ENCODE data around the gene SLC2A8. TPM values are rescaled to one million over a fixed set of nuclear protein-coding genes. Genes with fewer than 3 reads are reported as not detected.

Gene SLC2A8
- total RNA-seq, 1 donor from 2014 or later = 36.0 TPM

DNA sequence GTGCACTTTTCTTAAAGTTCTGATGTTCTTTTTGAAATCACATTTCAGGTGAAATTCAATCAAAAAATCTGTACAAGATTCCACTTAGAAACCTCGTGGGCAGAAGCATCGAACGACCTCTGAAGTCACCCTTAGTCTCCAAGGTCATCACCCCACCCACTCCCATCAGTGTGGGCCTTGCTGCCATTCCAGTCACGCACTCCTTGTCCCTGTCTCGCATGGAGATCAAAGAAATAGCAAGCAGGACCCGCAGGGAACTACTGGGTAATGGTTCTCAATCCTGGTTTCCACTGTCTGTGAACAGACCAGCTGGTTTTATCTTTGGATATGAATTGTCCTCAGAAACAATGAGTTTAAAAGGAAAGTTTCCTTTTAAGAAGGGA is 8.1 kb upstream of the SLC2A8 start:
- Mint-ChIP-seq H3K4me3 (peak overlapping the region; percentile 44), H3K4me1 (peaks cover 75% of the 10 kb centered on the region), H3K27me3 (ENCODE audit: low read depth) (peaks cover 2% of the 10 kb centered on the region), H3K27ac (peak overlapping the region; percentile 98), H3K36me3 (peaks cover 2% of the 10 kb centered on the region), H3K9me3 (no peaks in the 10 kb centered on the region)
- DNase-seq (ENCODE audit: low spot score in 2 of 2, unreplicated experiment in 2 of 2) = peak in 1 of 2 experiments; percentile 42
- TF ChIP-seq, protein P1, sequence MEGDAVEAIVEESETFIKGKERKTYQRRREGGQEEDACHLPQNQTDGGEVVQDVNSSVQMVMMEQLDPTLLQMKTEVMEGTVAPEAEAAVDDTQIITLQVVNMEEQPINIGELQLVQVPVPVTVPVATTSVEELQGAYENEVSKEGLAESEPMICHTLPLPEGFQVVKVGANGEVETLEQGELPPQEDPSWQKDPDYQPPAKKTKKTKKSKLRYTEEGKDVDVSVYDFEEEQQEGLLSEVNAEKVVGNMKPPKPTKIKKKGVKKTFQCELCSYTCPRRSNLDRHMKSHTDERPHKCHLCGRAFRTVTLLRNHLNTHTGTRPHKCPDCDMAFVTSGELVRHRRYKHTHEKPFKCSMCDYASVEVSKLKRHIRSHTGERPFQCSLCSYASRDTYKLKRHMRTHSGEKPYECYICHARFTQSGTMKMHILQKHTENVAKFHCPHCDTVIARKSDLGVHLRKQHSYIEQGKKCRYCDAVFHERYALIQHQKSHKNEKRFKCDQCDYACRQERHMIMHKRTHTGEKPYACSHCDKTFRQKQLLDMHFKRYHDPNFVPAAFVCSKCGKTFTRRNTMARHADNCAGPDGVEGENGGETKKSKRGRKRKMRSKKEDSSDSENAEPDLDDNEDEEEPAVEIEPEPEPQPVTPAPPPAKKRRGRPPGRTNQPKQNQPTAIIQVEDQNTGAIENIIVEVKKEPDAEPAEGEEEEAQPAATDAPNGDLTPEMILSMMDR (IDR thresholded peaks at IDR 0.05; ENCODE audit: unreplicated experiment) = no peak

DNA sequence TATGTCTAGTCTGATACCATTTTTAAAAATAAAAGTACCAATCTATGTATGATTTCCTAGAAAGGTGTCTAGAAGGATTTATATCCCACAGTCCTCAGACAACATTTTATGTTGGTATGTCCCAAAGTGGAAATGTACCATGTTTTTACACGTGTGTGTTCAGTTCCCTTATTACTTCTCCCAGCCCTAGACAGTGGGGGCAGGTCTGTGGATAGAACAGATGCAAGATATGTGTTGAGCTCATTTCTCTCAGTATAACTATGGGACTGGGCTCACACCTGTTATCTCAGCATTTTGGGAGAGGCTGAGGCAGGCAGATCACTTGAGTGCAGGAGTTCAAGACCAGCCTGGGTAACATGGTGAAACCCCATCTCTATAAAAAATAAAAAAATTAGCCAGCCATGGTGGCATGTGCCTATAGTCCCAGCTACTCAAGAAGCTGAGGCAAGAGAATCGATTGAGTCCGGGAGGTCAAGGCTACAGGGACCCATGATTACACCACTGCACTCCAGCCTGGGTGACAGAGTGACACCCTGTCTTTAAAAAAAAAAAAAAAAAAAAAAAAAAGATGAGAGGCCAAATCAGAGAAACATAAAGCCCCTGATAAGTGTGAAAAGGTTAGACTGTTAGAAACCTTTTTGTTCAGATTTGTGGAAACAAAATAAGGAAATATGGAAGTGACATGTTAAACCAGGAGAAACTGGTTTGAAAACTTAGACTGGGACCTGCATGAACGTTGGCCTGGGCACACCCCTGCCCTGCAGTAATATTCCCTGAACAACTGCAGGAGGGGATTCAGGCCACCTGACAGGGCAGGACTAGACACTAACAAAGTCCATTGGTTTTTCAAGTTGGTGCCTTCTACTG is 7.4 kb upstream of the SLC2A8 start:
- Mint-ChIP-seq H3K27ac (peak overlapping the region; percentile 98), H3K4me3 (no peak overlapping the region), H3K27me3 (ENCODE audit: low read depth) (peaks cover 2% of the 10 kb centered on the region), H3K36me3 (peaks cover 2% of the 10 kb centered on the region), H3K4me1 (peaks cover 73% of the 10 kb centered on the region), H3K9me3 (no peaks in the 10 kb centered on the region)
- TF ChIP-seq, protein P1 (IDR thresholded peaks at IDR 0.05; ENCODE audit: unreplicated experiment) = no peak
- peak in 1 of 2 experiments; percentile 29 for DNase-seq (ENCODE audit: low spot score in 2 of 2, unreplicated experiment in 2 of 2)

DNA sequence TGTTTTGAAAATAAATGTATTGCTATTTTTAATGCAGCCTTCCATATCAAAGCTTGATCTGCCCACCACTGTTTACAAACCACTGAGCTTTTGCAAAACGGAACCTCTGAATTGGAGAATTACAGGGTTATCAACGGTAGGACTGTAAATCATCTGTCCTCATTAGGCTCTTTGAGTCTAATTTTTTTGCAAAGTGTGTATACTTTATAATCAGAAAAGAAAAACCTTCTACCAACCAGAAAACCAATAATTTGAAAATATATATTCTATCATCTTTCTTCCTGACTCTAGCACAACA is 6.8 kb upstream of the SLC2A8 start:
- H3K4me1 Mint-ChIP-seq = peaks cover 70% of the 10 kb centered on the region
- H3K36me3 Mint-ChIP-seq = peaks cover 2% of the 10 kb centered on the region
- no peak for DNase-seq (ENCODE audit: low spot score in 2 of 2, unreplicated experiment in 2 of 2)
- no peaks in the 10 kb centered on the region for H3K9me3 Mint-ChIP-seq
- peaks cover 2% of the 10 kb centered on the region for H3K27me3 Mint-ChIP-seq (ENCODE audit: low read depth)
- no peak overlapping the region for H3K4me3 Mint-ChIP-seq
- TF ChIP-seq, protein P1 (IDR thresholded peaks at IDR 0.05; ENCODE audit: unreplicated experiment) = no peak
- peak overlapping the region; percentile 81 for H3K27ac Mint-ChIP-seq

DNA sequence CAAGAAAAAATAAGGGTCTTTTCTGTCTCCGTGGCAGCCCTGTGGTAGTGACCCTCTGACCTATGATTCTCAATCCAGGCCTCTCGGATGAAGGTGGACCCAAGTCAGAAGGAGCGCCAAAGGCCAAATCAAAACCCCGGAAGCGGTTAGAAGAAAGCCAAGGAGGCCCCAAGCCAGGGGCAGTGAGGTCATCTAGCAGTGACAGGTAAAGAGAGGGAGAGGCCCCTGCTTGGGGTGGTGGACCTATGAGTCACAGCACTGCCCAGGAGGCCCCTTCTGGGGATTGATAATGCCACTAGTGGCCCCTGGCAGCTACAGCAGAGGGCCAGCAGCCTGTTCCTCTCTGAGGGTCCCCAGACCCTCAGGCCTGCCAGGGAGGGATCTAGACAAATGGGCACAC is 6.4 kb upstream of the SLC2A8 start:
- H3K4me1 Mint-ChIP-seq = peaks cover 66% of the 10 kb centered on the region
- H3K36me3 Mint-ChIP-seq = peaks cover 2% of the 10 kb centered on the region
- TF ChIP-seq, protein P1 (IDR thresholded peaks at IDR 0.05; ENCODE audit: unreplicated experiment) = no peak
- no peak overlapping the region for H3K4me3 Mint-ChIP-seq
- peak in 1 of 2 experiments; percentile 26 for DNase-seq (ENCODE audit: low spot score in 2 of 2, unreplicated experiment in 2 of 2)
- no peaks in the 10 kb centered on the region for H3K9me3 Mint-ChIP-seq
- H3K27me3 Mint-ChIP-seq (ENCODE audit: low read depth) = peaks cover 2% of the 10 kb centered on the region
- peak overlapping the region; percentile 81 for H3K27ac Mint-ChIP-seq

DNA sequence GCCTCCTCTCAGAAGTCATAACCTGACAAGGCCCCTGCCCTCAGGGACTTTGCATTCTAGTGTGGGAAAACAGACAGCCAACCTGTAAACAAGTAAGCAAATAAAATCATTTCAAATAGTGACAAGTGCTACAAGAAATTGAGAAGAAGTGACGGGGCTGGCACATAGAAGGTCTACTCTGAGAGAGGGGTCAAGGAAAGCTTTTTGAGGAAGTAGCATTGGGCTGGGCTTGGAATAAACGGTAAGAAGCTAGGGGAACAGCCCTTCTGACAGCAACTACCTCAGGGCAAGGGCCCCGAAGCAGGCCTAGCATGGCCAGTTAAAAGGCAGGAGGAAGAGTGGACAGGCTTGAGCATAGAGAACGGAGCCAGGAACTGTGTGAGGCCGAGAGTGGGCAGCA is 4.8 kb upstream of the SLC2A8 start:
- DNase-seq (ENCODE audit: low spot score in 2 of 2, unreplicated experiment in 2 of 2) = peak in 1 of 2 experiments; percentile 5
- no peaks in the 10 kb centered on the region for H3K9me3 Mint-ChIP-seq
- H3K4me3 Mint-ChIP-seq = no peak overlapping the region
- peaks cover 64% of the 10 kb centered on the region for H3K4me1 Mint-ChIP-seq
- H3K27me3 Mint-ChIP-seq (ENCODE audit: low read depth) = no peaks in the 10 kb centered on the region
- H3K36me3 Mint-ChIP-seq = peaks cover 2% of the 10 kb centered on the region
- TF ChIP-seq, protein P1 (IDR thresholded peaks at IDR 0.05; ENCODE audit: unreplicated experiment) = no peak
- peak overlapping the region; percentile 10 for H3K27ac Mint-ChIP-seq

Data from mesothelial cell of epicardium (in vitro differentiated cells).